Right lobe of liver (tissue), 4 donors: ENCODE results near the gene HOXA11.

Experiments
- CTCF ChIP-seq, 4 donors: fragments of 200-600 bp in 3 of 4; fragments of 450-650 bp in 1 of 4; IDR thresholded peaks; one replicate each; pipeline versions ENCODE4 v1.5.1 to v1.8.0; 2016 to 2022; ENCODE audit warnings: antibody characterized with exemption in 4 of 4, mild to moderate bottlenecking in 2 of 4
- POLR2A ChIP-seq: fragments of 450-650 bp; IDR thresholded peaks from one replicate; pipeline ENCODE4 v1.6.1; 2017; ENCODE audit warnings: antibody characterized with exemption, mild to moderate bottlenecking
- donor health status: DM: no; HTN: no; CAD: no.
- donor health status: DM: no; HTN: no; CAD: no.
- donor health status: DM: no; HTN: yes; CAD: no.

GRCh38 chr7:27176962-27177794, 7.9 kb downstream of the HOXA11 start:
- TF ChIP-seq CTCF (IDR thresholded peaks at IDR 0.05) (no peak), POLR2A (no peak)
